ENCODE results near the gene PFKFB3. TPM values are rescaled to one million over a fixed set of nuclear protein-coding genes. Genes with fewer than 3 reads are reported as not detected.

Gene PFKFB3
- total and polyA plus RNA-seq, 2 of the 4 experiments (the other 2 are of a cell fraction), result 34.1 to 45.5 TPM

DNA sequence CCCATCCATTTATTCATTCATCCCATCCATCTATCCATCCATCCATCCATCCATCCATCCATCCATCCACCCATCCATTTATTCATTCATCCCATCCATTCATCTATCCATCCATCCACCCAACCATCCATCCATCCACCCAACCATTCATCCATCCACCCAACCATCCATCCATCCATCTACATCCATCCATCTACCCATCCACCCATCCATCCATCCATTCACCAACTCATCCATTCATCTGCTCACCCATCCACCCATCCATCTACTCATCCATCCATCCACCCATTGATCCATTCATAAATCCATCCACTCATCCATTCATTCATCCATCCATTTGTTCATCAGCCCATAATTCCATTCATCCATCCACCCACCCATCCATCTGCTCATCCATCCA, 56.4 kb downstream of the PFKFB3 start:
- intact Hi-C loops (cut with micrococcal nuclease) (no loop called here), in situ Hi-C loops (cut with MboI; ENCODE audit: low sequenced_read_pairs) (no loop called here), dilution Hi-C loops (cut with HindIII; ENCODE audit: low sequenced_read_pairs, unreplicated experiment) (no loop called here)
- H3K56ac ChIP-seq (ENCODE audit: extremely low read depth, insufficient read depth, low read length), result no peak overlapping the region
- no peak overlapping the region for H2BK15ac ChIP-seq (ENCODE audit: low read depth, low read length)
- BruUV-seq (replicated peaks), result no TSS peak
- POLR2A ChIA-PET (ENCODE audit: unreplicated experiment), result no interaction called here
- H4K5ac ChIP-seq (ENCODE audit: low read depth, low read length), result no peak overlapping the region
- H2BK120ac ChIP-seq (ENCODE audit: low read depth, low read length), result no peak overlapping the region
- H3K23ac ChIP-seq (ENCODE audit: low read depth, low read length), result no peak overlapping the region
- H3K4ac ChIP-seq (ENCODE audit: low read depth, low read length), result no peak overlapping the region
- H3K4me1 ChIP-seq (ENCODE audit: control insufficient read depth, insufficient read depth, low read length), result no peaks in the 10 kb centered on the region
- no peak overlapping the region for H3K27ac ChIP-seq (ENCODE audit: insufficient read depth, low read length)
- H3K9ac ChIP-seq (ENCODE audit: low read depth, low read length), result no peak overlapping the region
- no peak overlapping the region for H2BK20ac ChIP-seq (ENCODE audit: low read depth, low read length)
- no peak overlapping the region for H3K14ac ChIP-seq (replicated peaks; ENCODE audit: low read depth, low read length)
- no peak overlapping the region for H2AK5ac ChIP-seq (ENCODE audit: low read depth, low read length)
- no peak overlapping the region for H3K4me2 ChIP-seq (ENCODE audit: low read depth, low read length)
- no peak overlapping the region for H3K18ac ChIP-seq (ENCODE audit: low read depth, low read length)
- H2AK9ac ChIP-seq (replicated peaks; ENCODE audit: low read depth, low read length, poor library complexity), result no peak overlapping the region
- H3K9me3 ChIP-seq (ENCODE audit: control insufficient read depth, insufficient read depth, low read length), result no peaks in the 10 kb centered on the region
- no peak overlapping the region for H3K4me3 ChIP-seq (ENCODE audit: insufficient read depth, low read depth, low read length)
- no peak overlapping the region for H4K8ac ChIP-seq (ENCODE audit: low read depth in 2 of 2, low read length in 2 of 2)
- TF ChIP-seq RCOR1 (IDR thresholded peaks at IDR 0.05; ENCODE audit: insufficient replicate concordance, low read length) (no peak), MAZ (IDR thresholded peaks at IDR 0.05; ENCODE audit: borderline replicate concordance, low read depth, low read length) (no peak), CHD1 (IDR thresholded peaks at IDR 0.05; ENCODE audit: low read depth, low read length) (no peak), SMC3 (IDR thresholded peaks at IDR 0.05; ENCODE audit: low read depth, low read length) (no peak), MXI1 (IDR thresholded peaks at IDR 0.05; ENCODE audit: borderline replicate concordance, low read depth, low read length) (no peak)
- TF ChIP-seq, protein P1, sequence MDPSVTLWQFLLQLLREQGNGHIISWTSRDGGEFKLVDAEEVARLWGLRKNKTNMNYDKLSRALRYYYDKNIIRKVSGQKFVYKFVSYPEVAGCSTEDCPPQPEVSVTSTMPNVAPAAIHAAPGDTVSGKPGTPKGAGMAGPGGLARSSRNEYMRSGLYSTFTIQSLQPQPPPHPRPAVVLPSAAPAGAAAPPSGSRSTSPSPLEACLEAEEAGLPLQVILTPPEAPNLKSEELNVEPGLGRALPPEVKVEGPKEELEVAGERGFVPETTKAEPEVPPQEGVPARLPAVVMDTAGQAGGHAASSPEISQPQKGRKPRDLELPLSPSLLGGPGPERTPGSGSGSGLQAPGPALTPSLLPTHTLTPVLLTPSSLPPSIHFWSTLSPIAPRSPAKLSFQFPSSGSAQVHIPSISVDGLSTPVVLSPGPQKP (IDR thresholded peaks at IDR 0.05; ENCODE audit: borderline replicate concordance, low read depth, low read length), result no peak
- no peaks in the 10 kb centered on the region for H4K20me1 ChIP-seq (ENCODE audit: insufficient read depth, low read length)
- H2BK5ac ChIP-seq (ENCODE audit: low read depth, low read length, poor library complexity, severe bottlenecking), result peak overlapping the region; percentile 71
- DNase-seq (no peak), ATAC-seq (ENCODE audit: low read depth) (no peak)
- no peaks in the 10 kb centered on the region for H3K36me3 ChIP-seq (ENCODE audit: control insufficient read depth, insufficient read depth, low read length)
- H3K27me3 ChIP-seq (ENCODE audit: control insufficient read depth, insufficient read depth, low read length), result no peaks in the 10 kb centered on the region
- no peak overlapping the region for H2AFZ ChIP-seq (replicated peaks; ENCODE audit: low read length, poor library complexity)
- no peaks in the 10 kb centered on the region for H3K9me1 ChIP-seq (ENCODE audit: insufficient read depth, low read length)
- no peaks in the 10 kb centered on the region for H3K79me1 ChIP-seq (ENCODE audit: low read depth in 1 of 2, low read length in 2 of 2)
- no peak overlapping the region for H4K91ac ChIP-seq (ENCODE audit: insufficient read depth, low read depth, low read length)
- CTCF ChIA-PET, result no interaction called here
